Brain pericyte (primary cell): Measurements from ENCODE around the gene CAPZB.

Experiments
- DNase-seq: peaks from one replicate; pipeline ENCODE4 v3.0.0-alpha.2; 2012; ENCODE audit warnings: low read depth, low spot score

Gene CAPZB

DNA sequence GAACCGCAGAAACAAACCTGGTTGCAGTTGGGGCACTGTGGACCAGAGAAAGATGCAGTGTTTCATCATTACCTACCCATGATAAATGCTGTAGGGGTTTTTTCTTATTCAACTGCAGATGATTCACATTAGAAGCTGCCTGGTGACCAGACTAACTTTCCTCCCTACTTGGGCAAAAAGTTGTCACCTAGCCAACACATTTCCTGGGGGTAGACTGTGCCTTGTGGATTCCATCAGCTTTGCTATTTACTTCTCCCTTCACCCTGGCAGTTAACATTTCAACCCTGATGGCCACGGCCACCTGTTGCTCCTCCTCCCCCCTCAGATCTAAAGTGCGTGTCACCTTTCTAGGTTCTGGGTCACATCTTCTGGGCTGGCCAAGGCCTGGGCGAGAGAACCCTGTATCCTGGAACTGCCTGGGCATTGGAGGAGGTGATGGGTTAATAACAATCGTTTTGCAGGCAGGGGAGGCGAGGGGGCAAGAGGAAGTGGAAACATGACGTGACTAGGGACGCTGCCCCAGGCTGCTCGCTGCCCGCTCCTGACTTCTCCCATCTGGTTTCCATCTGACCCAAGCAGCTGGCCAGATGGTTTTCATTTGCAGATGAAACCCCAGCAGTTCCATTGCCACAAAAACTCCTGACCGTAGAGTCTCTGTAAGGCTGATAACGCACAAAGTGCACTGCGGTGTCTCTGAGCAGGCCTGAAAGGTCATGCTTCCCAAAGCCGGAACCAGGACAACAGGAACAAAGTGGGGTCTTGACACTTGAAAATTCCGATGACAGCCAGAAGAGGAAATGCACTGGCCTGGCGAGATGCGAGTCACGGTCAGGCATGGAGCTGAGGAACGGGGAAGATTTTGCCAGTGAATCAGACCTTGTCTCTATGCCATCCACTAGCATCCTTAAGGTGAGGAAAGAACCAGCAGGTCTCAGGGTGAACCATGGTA, 36.6 kb downstream of the CAPZB start:
- peak; percentile 90 for DNase-seq

DNA sequence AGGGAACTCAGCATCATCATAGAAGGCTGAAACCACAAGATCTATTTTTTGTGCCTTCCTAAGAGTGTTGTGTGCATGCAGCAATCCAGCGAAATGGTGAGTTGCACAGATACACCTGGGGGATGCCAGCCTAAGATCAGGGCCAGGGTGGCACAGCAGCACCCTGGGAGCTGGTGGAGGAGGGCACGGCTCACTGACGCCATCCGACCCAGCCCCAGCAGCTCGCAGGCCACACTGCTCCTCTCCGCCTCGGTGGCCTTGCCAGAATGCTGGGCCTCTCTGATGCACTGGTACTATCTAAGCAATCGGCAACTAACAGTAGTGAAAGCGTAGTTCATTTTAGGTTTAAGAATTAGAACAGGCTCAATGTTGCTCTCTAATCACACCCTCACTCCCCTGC, 37.8 kb downstream of the CAPZB start:
- DNase-seq: no peak

DNA sequence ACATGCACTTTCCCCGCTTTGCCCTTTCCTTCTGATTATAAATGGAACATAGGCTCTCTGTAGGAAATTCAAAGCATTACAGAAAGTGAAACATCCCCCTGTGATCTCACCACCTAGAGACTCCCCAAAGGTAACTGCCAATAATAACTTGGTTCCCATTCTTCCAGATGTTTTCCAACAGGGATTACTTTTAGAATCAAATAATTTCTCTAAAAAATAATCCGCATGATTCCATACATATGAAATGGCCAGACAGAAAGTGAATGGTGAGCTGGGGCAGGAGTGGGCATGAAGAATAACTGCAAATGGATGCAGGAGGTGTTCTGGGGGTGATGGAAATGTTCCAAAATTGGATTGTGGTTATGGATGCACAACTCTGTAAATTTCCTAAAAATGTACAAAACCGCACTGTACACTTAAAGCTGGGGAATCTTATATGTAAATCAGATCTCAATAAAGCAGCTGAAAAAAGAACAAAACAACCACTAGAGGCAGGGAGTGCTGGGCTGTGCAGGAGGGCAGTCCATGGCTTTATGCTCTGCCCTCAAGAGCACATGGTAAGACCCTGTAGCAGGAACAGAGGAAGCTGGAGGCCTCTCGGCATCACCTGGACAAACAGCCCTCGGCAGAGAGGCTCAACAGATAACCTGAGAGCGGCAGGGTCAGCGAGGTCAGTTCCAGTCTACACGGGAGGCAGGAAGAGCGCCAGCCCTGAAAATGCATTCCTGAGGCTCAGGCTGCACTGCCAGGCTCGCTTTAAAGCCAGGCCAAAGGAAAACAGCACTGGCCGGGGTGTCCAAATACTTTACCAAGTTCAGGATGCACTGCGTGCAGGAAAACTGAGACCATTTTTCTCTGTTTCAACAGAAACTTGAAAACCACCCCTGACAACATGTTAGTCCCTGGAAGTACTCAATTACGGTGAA, 39.7 kb downstream of the CAPZB start:
- DNase-seq: no peak

DNA sequence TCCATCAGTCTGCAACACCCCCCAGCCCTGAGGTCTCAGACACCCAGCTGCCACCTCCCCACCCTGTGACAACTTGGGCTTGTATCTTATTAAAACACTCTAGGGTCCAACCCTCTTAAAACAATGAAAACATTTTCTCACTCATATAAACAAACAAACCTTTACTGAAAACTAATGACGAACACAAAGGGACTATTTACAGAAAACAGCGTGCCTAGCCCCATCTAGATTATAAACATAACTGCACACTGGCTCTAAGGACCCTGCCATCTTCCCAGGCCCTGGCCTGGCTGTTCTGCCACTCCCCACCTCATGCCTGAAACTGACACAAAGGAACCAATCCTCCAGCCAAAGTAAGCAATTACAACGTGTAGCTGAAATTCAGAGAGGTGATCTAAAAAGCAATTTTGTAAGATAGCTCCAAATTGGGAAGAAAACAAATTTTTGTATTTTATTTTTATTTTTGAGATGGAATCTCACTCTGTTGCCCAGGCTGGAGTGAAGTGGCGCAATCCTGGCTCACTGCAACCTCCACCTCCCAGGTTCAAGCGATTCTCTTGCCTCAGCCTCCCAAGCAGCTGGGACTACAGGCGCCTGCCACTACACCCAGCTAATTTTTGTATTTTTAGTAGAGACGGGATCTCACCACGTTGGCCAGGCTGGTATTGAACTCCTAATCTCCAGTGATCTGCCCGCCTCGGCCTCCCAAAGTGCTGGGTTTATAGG, 40.9 kb downstream of the CAPZB start:
- no peak for DNase-seq

DNA sequence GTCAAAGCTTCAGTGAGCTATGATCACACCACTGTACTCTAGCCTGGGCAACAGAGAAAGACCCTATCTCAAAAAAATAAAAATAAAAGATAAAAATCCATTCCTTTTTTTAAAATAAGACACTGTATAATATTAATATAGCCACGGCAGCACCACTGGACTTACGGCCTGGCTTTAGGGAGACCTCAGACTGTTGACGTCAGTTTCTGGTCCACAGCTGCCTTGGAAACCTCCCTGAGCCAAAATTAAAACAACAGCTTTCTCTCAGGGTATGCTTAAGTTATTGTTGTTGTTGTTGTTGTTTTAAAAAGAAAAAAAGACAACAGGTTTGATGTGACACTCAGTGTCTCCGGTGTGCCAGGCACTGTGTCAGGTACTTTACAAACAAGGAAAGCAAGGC, 42.0 kb downstream of the CAPZB start:
- DNase-seq: no peak

DNA sequence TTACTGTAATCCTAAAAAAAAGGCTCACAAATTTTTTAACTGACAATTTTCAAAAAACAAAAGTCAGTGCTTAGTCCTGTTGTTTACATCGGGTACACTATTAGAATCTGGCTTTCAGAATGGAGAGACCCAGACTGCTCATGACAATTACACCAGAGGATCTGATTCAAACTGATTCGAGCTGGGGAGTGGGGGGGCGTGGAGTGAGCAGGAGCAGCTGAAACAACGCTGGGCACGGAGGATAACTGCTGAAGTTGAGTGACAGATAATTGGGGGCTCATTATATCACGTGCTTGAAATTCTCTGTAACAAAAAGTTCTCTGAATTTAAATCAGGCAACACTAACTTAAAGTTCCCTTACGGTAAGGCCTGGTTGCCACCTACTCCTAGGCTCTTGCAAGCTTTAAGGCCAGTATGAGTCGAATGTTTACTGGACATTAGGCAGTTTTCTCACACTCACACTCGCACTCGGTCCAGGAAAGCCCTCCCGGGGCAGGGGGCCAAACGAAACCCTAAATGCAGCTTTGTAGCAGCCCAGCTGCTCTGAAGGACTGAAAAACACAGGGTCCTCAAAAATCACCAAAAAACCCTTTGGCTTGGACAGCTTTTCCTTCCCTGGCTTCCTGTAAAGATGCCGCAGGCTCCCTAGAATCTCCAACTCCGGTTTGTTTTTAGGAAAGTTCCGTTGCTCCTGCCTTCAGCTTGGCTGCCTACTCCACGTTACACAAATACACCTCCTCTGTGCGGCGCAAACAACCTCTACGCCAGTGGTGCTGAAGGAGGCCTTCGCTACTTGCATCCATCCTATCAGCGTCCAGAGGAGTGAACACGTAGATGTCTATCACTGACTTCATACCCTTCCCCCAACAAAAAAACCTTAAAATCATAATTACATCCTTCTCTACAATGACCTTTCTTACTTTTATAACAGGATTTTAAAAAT, 42.9 kb downstream of the CAPZB start:
- DNase-seq: no peak

DNA sequence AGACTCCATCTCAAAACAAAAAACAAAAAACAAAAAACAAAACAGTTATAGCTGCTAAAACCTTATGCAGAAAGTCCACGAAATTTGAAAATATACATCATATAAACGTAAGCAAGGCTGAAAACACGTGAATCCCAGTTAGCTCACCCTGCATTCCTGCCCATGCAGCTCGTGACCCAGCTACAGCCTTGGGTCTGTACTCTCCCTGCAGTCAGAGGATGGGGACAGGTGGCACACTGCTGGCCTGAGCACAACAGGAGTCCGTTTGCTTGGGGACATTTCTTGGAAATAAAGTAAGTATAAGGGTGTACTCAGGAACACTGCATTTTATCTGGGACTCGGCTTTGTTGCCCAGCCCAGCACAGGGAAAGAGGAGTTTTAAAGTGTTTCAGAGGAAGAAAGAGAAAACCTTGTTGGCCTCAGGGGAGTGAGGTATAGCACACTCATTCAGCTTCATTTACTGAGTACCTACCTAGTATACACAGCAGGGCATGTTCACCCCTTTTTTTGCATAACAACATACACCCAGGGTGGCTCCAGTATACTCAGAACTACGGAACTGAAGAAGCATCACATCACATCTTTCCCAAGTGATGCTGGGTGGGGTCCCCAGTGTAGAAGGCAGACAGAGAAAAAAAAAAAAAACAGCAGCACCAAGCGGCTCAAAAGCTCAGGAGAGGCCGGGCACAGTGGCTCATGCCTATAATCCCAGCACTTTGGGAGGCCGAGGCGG, 44.1 kb downstream of the CAPZB start:
- DNase-seq: no peak

DNA sequence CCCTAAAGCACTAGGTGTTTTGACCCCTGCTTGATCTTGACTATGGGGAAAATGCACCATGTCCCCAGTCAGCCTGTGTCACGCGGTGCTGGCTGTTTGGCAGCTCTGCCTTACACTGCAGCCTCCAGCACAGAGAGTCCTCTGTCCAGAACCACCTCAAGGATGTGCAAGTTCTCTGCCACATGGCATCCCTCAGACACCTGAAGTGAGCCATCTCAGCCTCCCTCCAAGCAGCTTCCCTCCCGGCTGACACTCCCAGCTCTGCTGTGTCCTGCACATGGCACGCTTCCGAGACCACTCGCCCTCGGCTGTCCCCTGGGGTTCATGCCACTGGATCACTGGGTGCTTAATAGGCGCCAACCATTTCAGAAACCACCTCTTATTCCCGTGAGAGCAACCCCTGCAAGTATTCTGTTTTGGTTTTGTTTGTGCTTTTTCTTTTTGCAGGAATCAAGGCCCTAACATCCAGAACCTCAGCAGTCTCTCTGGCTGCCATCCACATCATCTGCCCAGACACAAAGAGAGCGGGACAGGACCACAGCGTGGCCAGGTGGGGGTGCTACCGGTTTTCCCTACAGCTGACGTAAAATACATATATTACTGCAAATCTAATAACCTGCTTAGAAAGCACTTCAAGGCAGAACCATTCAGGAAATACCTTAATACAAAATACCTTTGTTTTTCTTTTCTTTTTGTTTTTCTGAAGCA, 45.7 kb downstream of the CAPZB start:
- DNase-seq: no peak

DNA sequence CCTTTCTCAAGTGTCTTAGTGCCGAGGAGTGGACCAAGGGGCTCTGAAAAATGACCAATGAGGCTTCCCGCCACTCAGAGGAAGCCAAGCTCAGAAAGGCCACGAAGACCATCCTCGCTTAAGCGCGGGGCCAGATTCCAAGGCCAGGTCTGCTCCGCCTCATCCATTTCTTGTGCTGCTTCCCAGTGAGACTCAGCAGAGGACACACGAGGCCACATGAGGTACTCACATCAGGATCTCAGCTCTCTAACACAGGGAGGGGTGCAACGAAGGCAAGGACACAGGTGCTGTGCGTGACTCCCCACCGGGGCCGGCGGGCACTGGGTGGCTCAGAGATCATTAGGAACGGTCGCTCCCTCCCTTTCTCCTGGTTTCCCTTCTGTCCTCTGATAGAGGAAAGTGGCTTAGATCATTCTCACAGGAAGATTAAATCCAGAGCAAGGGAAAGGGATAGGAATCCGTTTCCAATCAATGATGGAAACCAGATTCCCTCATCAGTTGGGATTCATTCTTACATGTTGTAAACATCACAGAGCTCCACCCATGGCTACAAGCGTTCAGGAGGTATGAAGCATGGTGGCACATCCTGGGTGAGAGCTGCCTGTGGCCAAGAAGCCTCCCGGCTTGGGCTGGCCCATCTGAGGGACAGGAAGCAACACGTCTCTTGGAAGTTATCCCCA, 46.7 kb downstream of the CAPZB start:
- no peak for DNase-seq

DNA sequence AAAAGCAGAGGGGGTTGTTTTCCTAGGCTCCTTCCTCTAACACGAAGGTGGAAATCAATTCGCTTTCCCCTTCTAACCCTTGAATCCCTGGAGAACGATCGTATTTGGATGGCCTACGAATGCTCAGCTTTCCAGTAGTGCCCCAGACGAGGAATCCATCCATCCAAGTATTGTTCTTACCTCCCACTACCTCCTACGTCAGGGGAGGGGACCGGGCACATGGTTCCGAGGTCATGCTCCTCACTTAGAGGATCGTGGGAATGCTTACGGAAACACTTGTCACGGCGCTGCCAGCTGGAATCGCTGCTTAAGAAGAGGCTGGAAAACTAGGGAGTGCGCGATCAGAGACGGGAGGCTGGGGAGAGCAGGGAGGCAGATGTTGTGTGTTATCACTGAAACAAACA, 47.4 kb downstream of the CAPZB start:
- peak; percentile 100 for DNase-seq

DNA sequence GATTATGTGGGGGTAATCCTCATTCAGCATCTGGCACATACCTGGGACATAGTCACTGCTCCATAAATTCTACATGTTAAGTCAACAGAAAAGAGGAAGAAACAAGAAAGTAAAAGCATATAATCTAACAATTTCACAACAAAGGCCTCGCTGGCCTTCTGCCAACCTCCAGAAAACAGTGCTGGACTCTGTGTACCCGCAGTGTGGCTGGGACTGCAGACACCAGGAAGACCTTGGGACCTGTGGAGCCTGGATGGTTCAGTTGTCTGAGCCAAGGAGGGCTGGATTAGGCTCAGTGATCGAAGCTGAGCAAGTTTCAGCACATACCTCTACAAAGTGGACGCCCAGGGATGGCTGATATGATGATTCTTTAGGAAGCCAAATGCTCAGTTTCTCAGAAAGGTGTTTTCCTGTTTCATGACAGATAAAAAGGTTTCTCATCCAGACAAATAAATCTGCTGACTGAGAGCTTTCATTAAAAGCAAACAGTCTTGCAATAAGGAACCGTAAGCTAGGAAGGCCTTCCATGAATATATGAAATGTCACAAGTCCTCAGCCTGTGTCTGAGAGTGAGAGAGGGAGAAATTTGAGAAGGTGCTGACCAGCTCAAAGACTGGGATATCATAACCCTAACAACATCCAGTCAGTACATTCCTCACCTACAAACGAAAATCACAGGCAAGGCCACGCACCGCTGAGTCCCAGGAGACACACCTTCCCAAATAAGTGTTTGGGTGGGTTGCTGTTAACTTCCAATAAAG, 48.4 kb downstream of the CAPZB start:
- no peak for DNase-seq

DNA sequence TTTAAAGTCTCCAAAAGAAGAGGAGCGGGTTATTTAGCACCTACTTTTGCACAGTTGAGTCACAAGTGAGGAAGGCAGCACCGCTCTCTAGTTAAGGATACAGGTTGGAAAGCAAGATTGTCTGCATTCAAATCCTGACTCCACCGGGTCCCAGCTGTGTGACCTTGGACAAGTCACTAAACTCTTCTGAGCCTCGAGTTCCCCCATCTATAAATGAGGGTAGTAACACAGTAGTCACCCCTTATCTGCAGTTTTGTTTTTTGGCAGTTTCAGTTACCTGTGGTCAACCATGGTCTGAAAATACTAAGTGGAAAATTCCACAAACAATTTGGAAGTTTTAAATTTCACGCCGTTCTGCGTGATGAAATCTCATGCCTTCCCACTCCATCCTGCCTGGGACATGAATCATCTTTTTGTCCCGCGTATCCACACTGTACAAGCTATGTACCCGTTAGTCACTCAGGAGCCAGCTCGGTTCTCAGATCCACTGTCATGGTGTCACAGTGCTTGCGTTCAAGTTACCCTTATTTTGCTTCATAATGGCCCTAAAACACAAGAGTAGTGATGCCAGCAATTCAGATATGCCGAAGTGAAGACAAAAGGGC, 49.4 kb downstream of the CAPZB start:
- DNase-seq: no peak

DNA sequence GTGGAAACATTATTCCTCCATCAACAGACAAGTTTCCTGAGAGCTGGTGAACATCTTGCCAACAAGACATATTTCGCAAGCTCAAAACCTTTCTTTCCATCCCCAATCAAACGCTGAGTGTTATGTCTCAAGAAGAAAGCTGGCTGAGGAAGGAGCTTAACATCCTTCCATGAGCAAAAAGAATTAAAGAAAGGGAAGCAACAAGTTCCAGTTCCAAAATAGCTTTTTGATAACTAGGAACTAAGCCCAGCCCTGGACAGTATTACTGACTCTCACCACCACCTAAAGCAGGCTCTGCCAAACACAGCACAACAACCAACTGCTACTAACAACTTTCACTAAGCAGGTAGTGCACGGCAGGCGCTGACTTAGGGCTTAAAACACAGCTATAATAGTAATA, 50.2 kb downstream of the CAPZB start:
- DNase-seq: no peak

DNA sequence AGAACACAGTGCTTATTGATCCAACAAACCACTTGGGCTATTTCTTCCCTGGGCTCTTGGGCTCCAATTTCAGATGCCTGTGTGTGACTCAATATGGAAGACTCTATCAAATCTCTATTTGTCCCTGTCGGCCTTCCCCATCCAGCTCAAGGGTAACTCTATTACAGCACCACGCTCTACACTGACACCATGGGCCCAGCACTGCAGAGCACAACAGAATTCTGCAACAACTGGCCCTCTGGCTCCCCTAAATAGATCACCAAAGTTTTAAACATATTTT, 51.7 kb downstream of the CAPZB start:
- DNase-seq: no peak

DNA sequence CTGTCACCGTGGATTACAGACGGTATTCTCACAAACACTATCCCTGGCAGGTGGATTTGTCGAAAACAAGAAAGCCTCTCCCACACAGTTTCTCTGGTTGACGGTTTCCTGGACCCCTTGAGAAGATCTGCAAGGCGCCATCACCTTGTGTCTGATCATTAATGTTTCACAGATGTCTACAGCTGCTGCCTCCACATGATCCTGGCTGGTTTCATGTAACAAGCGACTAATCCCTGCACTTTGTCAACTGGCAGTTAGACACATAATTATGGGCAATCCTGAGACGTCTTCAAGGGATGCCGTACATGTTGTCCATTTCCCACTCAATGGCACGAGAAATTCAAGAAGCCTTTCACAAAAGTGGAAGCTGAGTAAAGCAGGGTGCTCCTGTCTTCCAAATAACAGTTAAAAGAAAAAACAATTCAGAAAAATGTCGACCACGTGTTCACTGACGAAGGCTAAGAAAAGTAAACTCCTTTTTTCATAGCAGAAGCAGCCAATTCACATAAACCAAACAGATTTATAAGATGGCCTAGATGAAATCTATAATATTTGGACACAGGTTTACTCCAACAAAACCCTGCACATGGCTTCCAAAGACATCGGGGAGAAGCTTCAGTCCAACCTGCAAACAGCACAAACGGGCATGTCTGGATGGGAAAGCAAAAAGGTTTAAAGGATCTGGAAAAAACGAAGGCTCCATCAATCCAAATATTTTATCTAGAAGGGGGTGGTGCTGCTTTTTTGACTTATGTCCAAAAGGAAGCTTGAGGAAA, 52.2 kb downstream of the CAPZB start:
- DNase-seq: no peak

DNA sequence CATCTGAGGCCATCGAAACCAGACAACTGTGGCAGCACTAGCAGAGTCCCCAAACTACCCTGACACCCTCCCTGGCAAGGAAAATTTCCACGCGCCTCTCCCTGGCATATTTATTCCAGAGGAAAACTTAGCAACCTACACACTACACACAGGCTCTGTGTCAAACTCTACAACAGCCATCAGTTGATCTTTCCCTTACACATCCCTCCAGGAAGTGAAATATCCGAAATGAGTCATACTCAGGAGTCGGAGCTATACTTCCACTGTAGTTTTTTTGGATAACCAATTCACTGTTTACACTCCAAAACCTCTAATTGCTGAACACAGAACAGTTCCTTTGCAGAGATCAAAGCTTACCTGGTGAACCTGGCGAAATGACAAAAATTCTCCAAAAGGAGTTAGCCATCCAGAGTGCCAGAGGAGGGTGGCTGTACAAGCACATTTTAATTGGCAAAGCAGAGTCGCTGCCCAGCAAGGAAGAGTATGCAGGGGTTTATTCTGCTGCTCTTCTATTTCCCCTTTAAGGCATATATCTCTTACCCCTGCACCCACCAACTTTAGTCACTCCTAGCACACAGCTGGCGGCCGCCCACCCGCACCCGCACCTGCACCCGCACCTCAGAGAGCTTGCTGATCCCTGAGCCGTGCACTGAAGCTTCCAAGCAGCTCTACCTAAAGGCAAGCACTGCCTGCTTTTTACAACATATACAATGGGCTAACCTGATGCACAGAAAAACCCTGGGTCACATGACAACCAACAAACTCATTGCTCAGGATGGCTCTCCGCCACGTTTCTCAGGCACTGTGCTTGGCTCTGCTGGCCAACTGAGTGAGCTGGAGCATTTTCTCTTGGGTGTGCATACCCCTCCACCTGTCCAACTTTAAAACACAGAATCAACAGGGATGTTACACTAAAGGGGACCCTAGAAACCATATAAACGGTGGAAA, 54.9 kb downstream of the CAPZB start:
- no peak for DNase-seq
